Neural crest cell (in vitro differentiated cells): ENCODE measurements around the gene CUEDC1. TPM values are rescaled to one million over a fixed set of nuclear protein-coding genes. Genes with fewer than 3 reads are reported as not detected.

ENCODE experiments used
- DNase-seq: peaks from one replicate; pipeline ENCODE4 v3.0.0; 2021; ENCODE audit warnings: low read depth, mixed read lengths, low spot score
- H3K27ac Mint-ChIP-seq: one replicate; pipeline ENCODE4 v1.8.0; 2021; ENCODE audit warnings: mild to moderate bottlenecking, mixed read lengths; ENCODE audit not compliant: unreplicated experiment
- H3K27me3 Mint-ChIP-seq: 2 replicates; pipeline ENCODE4 v1.8.0; 2021; ENCODE audit warnings: low read depth, mild to moderate bottlenecking, mixed read lengths
- H3K36me3 Mint-ChIP-seq: 2 replicates; pipeline ENCODE4 v1.8.0; 2021; ENCODE audit warnings: low read depth, mild to moderate bottlenecking, mixed read lengths
- H3K4me1 Mint-ChIP-seq: 2 replicates; pipeline ENCODE4 v1.8.0; 2021; ENCODE audit warnings: mixed read lengths
- H3K4me3 Mint-ChIP-seq: one replicate; pipeline ENCODE4 v1.8.0; 2021; ENCODE audit warnings: mild to moderate bottlenecking, mixed read lengths
- H3K9me3 Mint-ChIP-seq: 2 replicates; pipeline ENCODE4 v1.8.0; 2021; ENCODE audit warnings: mixed read lengths
- CTCF ChIP-seq: fragments of 200-600 bp; sonication (generic); conservative IDR thresholded peaks from 2 replicates; pipeline ENCODE4 v1.5.0; 2021; ENCODE audit warnings: antibody characterized with exemption, mild to moderate bottlenecking
- total RNA-seq: library from RNA; stranded (reverse); gene quantifications from 2 replicates; pipeline ENCODE4 v1.2.1, GENCODE V29; 2021

The CUEDC1 gene
- total RNA-seq, 1 donor from 2014 or later = 86.9 TPM

- peaks cover 78% of the 10 kb centered on the region for H3K4me1 Mint-ChIP-seq
- no peaks in the 10 kb centered on the region for H3K9me3 Mint-ChIP-seq
- H3K27me3 Mint-ChIP-seq = no peaks in the 10 kb centered on the region
- H3K36me3 Mint-ChIP-seq = peaks cover 15% of the 10 kb centered on the region
- no peak overlapping the region for H3K27ac Mint-ChIP-seq
- H3K4me3 Mint-ChIP-seq = peak overlapping the region; percentile 67
- peak; percentile 89 for TF ChIP-seq CTCF
- no peak for DNase-seq
These were observed 44.3 kb upstream of the CUEDC1 start for GRCh38 chr17:57999496-58000017.

GRCh38 chr17:57999010-57999495 is 43.8 kb upstream of the CUEDC1 start:
- H3K27ac Mint-ChIP-seq = no peak overlapping the region
- TF ChIP-seq CTCF = no peak
- no peaks in the 10 kb centered on the region for H3K27me3 Mint-ChIP-seq
- H3K9me3 Mint-ChIP-seq = no peaks in the 10 kb centered on the region
- peaks cover 15% of the 10 kb centered on the region for H3K36me3 Mint-ChIP-seq
- H3K4me3 Mint-ChIP-seq = peak overlapping the region; percentile 67
- H3K4me1 Mint-ChIP-seq = peaks cover 78% of the 10 kb centered on the region
- DNase-seq = no peak

GRCh38 chr17:57997085-57997809 is 42.0 kb upstream of the CUEDC1 start:
- TF ChIP-seq CTCF = no peak
- Mint-ChIP-seq H3K27ac (no peak overlapping the region), H3K4me1 (peaks cover 76% of the 10 kb centered on the region)

GRCh38 chr17:57995076-57995956 is 40.1 kb upstream of the CUEDC1 start:
- DNase-seq = peak; percentile 45
- peaks cover 79% of the 10 kb centered on the region for H3K4me1 Mint-ChIP-seq
- no peaks in the 10 kb centered on the region for H3K9me3 Mint-ChIP-seq
- H3K27me3 Mint-ChIP-seq = no peaks in the 10 kb centered on the region
- H3K36me3 Mint-ChIP-seq = peaks cover 3% of the 10 kb centered on the region
- peak overlapping the region; percentile 13 for H3K4me3 Mint-ChIP-seq
- TF ChIP-seq CTCF = peak; percentile 77
- H3K27ac Mint-ChIP-seq = peak overlapping the region; percentile 20

More at GRCh38 chr17:57997085-57997809, 42.0 kb upstream of the CUEDC1 start:
- Mint-ChIP-seq H3K9me3 (no peaks in the 10 kb centered on the region), H3K36me3 (peaks cover 5% of the 10 kb centered on the region), H3K4me3 (no peak overlapping the region), H3K27me3 (no peaks in the 10 kb centered on the region)
- DNase-seq = no peak

- Mint-ChIP-seq H3K4me1 (peaks cover 78% of the 10 kb centered on the region), H3K27ac (peak overlapping the region; percentile 24), H3K36me3 (peaks cover 3% of the 10 kb centered on the region), H3K9me3 (no peaks in the 10 kb centered on the region), H3K27me3 (peaks cover 4% of the 10 kb centered on the region), H3K4me3 (peak overlapping the region; percentile 72)
- no peak for DNase-seq
- no peak for TF ChIP-seq CTCF
These were observed 39.2 kb upstream of the CUEDC1 start for GRCh38 chr17:57994436-57994835.
